HepG2 (cell line): ENCODE measurements around the gene NHSL1. TPM values are rescaled to one million over a fixed set of nuclear protein-coding genes. Genes with fewer than 3 reads are reported as not detected.

Experiments
- GATAD2A ChIP-seq: IDR thresholded peaks from 2 replicates; pipeline ENCODE4 v1.6.1; 2016
- HHEX ChIP-seq: IDR thresholded peaks from 2 replicates; pipeline ENCODE4 v1.6.1; 2016; ENCODE audit warnings: control low read depth
- NFE2L1 ChIP-seq: sonication (generic); formaldehyde crosslinking; IDR thresholded peaks from 2 replicates; pipeline ENCODE4 v1.4.0; 2020; ENCODE audit warnings: missing genetic modification reagents, mild to moderate bottlenecking, borderline replicate concordance
- NFKB2 ChIP-seq: sonication (generic); formaldehyde crosslinking; IDR thresholded peaks from 2 replicates; pipeline ENCODE4 v1.4.0; 2020; ENCODE audit warnings: missing genetic modification reagents, borderline replicate concordance
- POLR2A ChIP-seq, 2 experiments: IDR thresholded peaks; 2 replicates each; pipeline ENCODE4 v1.6.1; 2011; ENCODE audit warnings: low read depth in 2 of 2, low read length in 2 of 2, mild to moderate bottlenecking in 1 of 2, moderate library complexity in 1 of 2; ENCODE audit not compliant: insufficient read depth in 1 of 2
- YY1 ChIP-seq: IDR thresholded peaks from 2 replicates; pipeline ENCODE4 v1.6.1; 2011; ENCODE audit warnings: low read length, low read depth, moderate library complexity, mild to moderate bottlenecking; ENCODE audit not compliant: insufficient read depth, insufficient replicate concordance
- ZNF260 ChIP-seq: sonication (generic); formaldehyde crosslinking; IDR thresholded peaks from 2 replicates; pipeline ENCODE4 v1.4.0; 2020; ENCODE audit warnings: missing genetic modification reagents, low read depth, mild to moderate bottlenecking, borderline replicate concordance
- ZNF550 ChIP-seq: sonication (generic); formaldehyde crosslinking; IDR thresholded peaks from 2 replicates; pipeline ENCODE4 v1.4.0; 2020; ENCODE audit warnings: mild to moderate bottlenecking, missing genetic modification reagents, borderline replicate concordance
- ZNF567 ChIP-seq: sonication (generic); formaldehyde crosslinking; IDR thresholded peaks from 2 replicates; pipeline ENCODE4 v1.8.1; 2023; ENCODE audit warnings: mild to moderate bottlenecking, missing genetic modification reagents, borderline replicate concordance
- polyA plus RNA-seq, 8 experiments: library from polyadenylated mRNA; depleted of rRNA in 3 of 8; stranded (reverse) in 7 of 8; unstranded in 1 of 8; fragments of >200 nt; fragmentation: Illumina TruSeq in 4 of 8; extraction: Trizol in 4 of 8; gene quantifications; 2 replicates each; pipeline versions ENCODE4 v1.2.1 to v1.2.3, GENCODE V29; 2011 to 2016; ENCODE audit warnings: low read depth in 4 of 8, missing spikeins in 1 of 8, mixed read lengths in 1 of 8; ENCODE audit not compliant: insufficient read depth in 1 of 8
- total RNA-seq, 5 experiments: library from RNA; depleted of rRNA; stranded (reverse); fragments of >200 nt; fragmentation: Illumina TruSeq; extraction: Trizol; gene quantifications; 2 replicates each; pipeline ENCODE4 v1.2.3, GENCODE V29; 2016; ENCODE audit warnings: low read depth in 1 of 5
- TF ChIP-seq, protein P1 (sequence below): IDR thresholded peaks from 2 replicates; pipeline ENCODE4 v1.4.0; 2020; ENCODE audit warnings: mild to moderate bottlenecking, missing genetic modification reagents
- TF ChIP-seq, protein P2 (sequence below): sonication (generic); formaldehyde crosslinking; IDR thresholded peaks from 2 replicates; pipeline ENCODE4 v1.5.1; 2020; ENCODE audit warnings: mild to moderate bottlenecking, missing genetic modification reagents, moderate library complexity
- TF ChIP-seq, protein P3 (sequence below): sonication (generic); formaldehyde crosslinking; IDR thresholded peaks from 2 replicates; pipeline ENCODE4 v1.4.0; 2020; ENCODE audit warnings: missing genetic modification reagents, mild to moderate bottlenecking, borderline replicate concordance
- TF ChIP-seq, protein P4 (sequence below): sonication (generic); formaldehyde crosslinking; IDR thresholded peaks from 2 replicates; pipeline ENCODE4 v1.4.0; 2020; ENCODE audit warnings: missing genetic modification reagents
- TF ChIP-seq, protein P5 (sequence below): sonication (generic); formaldehyde crosslinking; IDR thresholded peaks from 2 replicates; pipeline ENCODE4 v1.5.1; 2020; ENCODE audit warnings: mild to moderate bottlenecking, moderate library complexity, missing genetic modification reagents

NHSL1 gene
- total and polyA plus RNA-seq, 2 of the 13 experiments (the other 11 are each of a cell fraction or from before 2014, with no cell fraction given): 24.9 to 53.6 TPM

DNA sequence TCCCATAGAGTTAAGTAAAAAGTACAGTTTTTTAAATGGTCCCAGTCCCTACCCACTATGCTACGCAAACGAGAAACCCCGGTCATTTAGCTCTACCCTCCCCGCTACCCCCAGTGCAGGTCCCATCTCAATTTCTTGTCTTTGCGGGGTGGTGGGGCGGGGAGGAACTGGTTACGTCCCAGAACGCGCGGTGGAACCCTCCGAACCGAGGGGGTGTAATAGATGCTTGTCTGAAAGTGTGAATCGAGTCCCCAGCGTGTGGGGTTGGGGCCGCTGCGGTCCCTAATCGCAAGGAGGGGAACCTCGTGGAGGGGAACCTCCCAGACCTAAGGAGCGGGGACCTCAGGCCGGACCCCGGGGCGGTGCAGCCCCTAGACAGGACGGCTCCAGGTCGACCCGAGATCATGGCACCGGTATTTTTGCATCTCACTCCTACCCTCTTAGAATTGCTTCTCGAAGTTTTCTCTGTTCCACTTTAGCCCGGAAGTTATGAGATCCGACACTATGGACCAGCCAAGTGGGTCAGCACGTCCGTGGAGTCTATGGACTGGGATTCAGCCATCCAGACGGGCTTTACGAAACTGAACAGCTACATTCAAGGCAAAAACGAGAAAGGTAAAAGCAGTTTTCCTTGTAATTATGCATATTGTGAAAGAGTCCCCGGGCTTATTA is 94.5 kb downstream of the NHSL1 start (continued):
- TF ChIP-seq, protein P1, sequence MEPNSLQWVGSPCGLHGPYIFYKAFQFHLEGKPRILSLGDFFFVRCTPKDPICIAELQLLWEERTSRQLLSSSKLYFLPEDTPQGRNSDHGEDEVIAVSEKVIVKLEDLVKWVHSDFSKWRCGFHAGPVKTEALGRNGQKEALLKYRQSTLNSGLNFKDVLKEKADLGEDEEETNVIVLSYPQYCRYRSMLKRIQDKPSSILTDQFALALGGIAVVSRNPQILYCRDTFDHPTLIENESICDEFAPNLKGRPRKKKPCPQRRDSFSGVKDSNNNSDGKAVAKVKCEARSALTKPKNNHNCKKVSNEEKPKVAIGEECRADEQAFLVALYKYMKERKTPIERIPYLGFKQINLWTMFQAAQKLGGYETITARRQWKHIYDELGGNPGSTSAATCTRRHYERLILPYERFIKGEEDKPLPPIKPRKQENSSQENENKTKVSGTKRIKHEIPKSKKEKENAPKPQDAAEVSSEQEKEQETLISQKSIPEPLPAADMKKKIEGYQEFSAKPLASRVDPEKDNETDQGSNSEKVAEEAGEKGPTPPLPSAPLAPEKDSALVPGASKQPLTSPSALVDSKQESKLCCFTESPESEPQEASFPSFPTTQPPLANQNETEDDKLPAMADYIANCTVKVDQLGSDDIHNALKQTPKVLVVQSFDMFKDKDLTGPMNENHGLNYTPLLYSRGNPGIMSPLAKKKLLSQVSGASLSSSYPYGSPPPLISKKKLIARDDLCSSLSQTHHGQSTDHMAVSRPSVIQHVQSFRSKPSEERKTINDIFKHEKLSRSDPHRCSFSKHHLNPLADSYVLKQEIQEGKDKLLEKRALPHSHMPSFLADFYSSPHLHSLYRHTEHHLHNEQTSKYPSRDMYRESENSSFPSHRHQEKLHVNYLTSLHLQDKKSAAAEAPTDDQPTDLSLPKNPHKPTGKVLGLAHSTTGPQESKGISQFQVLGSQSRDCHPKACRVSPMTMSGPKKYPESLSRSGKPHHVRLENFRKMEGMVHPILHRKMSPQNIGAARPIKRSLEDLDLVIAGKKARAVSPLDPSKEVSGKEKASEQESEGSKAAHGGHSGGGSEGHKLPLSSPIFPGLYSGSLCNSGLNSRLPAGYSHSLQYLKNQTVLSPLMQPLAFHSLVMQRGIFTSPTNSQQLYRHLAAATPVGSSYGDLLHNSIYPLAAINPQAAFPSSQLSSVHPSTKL: peak; percentile 4; the same call in 1 of the 2 replicates
- TF ChIP-seq, protein P2, sequence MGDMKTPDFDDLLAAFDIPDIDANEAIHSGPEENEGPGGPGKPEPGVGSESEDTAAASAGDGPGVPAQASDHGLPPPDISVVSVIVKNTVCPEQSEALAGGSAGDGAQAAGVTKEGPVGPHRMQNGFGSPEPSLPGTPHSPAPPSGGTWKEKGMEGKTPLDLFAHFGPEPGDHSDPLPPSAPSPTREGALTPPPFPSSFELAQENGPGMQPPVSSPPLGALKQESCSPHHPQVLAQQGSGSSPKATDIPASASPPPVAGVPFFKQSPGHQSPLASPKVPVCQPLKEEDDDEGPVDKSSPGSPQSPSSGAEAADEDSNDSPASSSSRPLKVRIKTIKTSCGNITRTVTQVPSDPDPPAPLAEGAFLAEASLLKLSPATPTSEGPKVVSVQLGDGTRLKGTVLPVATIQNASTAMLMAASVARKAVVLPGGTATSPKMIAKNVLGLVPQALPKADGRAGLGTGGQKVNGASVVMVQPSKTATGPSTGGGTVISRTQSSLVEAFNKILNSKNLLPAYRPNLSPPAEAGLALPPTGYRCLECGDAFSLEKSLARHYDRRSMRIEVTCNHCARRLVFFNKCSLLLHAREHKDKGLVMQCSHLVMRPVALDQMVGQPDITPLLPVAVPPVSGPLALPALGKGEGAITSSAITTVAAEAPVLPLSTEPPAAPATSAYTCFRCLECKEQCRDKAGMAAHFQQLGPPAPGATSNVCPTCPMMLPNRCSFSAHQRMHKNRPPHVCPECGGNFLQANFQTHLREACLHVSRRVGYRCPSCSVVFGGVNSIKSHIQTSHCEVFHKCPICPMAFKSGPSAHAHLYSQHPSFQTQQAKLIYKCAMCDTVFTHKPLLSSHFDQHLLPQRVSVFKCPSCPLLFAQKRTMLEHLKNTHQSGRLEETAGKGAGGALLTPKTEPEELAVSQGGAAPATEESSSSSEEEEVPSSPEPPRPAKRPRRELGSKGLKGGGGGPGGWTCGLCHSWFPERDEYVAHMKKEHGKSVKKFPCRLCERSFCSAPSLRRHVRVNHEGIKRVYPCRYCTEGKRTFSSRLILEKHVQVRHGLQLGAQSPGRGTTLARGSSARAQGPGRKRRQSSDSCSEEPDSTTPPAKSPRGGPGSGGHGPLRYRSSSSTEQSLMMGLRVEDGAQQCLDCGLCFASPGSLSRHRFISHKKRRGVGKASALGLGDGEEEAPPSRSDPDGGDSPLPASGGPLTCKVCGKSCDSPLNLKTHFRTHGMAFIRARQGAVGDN (CRISPR knock-in tag): no peak
- TF ChIP-seq NFKB2 (CRISPR knock-in tag) (no peak), GATAD2A (peak; percentile 14; the same call in 1 of the 2 replicates), NFE2L1 (0 out of 2 replicates have a peak, but pooled peaks have one; percentile 71), HHEX (CRISPR knock-in tag) (no peak), ZNF567 (CRISPR knock-in tag) (0 out of 2 replicates have a peak, but pooled peaks have one; percentile 35), YY1 (peak; percentile 4), ZNF260 (0 out of 2 replicates have a peak, but pooled peaks have one; percentile 24), POLR2A (IDR thresholded peaks at IDR 0.05; ENCODE audit: insufficient read depth in 1 of 2, low read depth in 2 of 2, low read length in 2 of 2) (0 out of 4 replicates have a peak, but pooled peaks of 1 of the 2 experiments have one; percentile 16), ZNF550 (CRISPR knock-in tag) (0 out of 2 replicates have a peak, but pooled peaks have one; percentile 62)
- TF ChIP-seq, protein P3, sequence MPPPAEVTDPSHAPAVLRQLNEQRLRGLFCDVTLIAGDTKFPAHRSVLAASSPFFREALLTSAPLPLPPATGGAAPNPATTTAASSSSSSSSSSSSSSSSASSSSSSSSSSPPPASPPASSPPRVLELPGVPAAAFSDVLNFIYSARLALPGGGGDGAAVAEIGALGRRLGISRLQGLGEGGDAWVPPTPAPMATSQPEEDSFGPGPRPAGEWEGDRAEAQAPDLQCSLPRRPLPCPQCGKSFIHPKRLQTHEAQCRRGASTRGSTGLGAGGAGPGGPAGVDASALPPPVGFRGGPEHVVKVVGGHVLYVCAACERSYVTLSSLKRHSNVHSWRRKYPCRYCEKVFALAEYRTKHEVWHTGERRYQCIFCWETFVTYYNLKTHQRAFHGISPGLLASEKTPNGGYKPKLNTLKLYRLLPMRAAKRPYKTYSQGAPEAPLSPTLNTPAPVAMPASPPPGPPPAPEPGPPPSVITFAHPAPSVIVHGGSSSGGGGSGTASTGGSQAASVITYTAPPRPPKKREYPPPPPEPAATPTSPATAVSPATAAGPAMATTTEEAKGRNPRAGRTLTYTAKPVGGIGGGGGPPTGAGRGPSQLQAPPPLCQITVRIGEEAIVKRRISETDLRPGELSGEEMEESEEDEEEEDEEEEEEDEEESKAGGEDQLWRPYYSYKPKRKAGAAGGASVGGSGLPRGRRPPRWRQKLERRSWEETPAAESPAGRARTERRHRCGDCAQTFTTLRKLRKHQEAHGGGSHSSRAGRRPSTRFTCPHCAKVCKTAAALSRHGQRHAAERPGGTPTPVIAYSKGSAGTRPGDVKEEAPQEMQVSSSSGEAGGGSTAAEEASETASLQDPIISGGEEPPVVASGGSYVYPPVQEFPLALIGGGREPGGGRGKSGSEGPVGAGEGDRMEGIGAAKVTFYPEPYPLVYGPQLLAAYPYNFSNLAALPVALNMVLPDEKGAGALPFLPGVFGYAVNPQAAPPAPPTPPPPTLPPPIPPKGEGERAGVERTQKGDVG (CRISPR knock-in tag): peak; percentile 58
- TF ChIP-seq, protein P4, sequence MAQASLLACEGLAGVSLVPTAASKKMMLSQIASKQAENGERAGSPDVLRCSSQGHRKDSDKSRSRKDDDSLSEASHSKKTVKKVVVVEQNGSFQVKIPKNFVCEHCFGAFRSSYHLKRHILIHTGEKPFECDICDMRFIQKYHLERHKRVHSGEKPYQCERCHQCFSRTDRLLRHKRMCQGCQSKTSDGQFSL: 0 out of 2 replicates have a peak, but pooled peaks have one; percentile 0
- TF ChIP-seq, protein P5, sequence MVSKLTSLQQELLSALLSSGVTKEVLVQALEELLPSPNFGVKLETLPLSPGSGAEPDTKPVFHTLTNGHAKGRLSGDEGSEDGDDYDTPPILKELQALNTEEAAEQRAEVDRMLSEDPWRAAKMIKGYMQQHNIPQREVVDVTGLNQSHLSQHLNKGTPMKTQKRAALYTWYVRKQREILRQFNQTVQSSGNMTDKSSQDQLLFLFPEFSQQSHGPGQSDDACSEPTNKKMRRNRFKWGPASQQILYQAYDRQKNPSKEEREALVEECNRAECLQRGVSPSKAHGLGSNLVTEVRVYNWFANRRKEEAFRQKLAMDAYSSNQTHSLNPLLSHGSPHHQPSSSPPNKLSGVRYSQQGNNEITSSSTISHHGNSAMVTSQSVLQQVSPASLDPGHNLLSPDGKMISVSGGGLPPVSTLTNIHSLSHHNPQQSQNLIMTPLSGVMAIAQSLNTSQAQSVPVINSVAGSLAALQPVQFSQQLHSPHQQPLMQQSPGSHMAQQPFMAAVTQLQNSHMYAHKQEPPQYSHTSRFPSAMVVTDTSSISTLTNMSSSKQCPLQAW (CRISPR knock-in tag): peak; percentile 45; the same call in 1 of the 2 replicates
